ENCODE results near the gene MS4A5.

GRCh38 chr11:60459345-60459744, 30.0 kb downstream of the MS4A5 start:
- TF ChIP-seq CTCF (IDR thresholded peaks at IDR 0.05) (no peak), POLR2A (IDR thresholded peaks at IDR 0.05) (no peak)

Data from vagina (tissue), 2 donors.